ENCODE data around the gene DLGAP4. TPM values are rescaled to one million over a fixed set of nuclear protein-coding genes. Genes with fewer than 3 reads are reported as not detected.

DLGAP4 gene
- total RNA-seq, 1 donor from 2014 or later = 172 TPM

DNA sequence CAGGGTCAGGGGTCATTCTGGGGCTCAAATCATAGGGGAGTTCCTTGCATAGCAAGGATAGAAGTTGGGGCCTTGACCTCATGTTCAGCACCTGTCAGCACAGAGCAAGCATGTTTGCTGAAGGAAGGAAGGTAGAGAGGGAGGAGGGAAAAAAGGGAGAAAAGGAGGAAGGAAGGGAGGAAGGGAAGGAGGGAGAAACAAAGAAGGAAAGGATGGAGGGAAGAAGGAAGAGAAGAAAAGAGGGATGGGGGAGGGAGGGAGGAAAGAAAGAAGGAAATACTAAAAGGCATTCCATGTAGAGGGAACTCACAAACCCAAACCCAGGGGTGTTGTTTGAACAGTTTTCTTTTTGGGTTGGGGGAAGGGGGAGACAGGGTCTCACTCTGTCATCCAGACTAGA, 80.1 kb downstream of the DLGAP4 start:
- H3K27me3 Mint-ChIP-seq (ENCODE audit: unreplicated experiment) = no peaks in the 10 kb centered on the region
- H3K4me1 Mint-ChIP-seq (ENCODE audit: unreplicated experiment) = peaks cover 1% of the 10 kb centered on the region
- no peak overlapping the region for H3K27ac Mint-ChIP-seq (ENCODE audit: unreplicated experiment)
- H3K36me3 Mint-ChIP-seq (ENCODE audit: low read depth, unreplicated experiment) = no peaks in the 10 kb centered on the region
- DNase-seq (ENCODE audit: low spot score) = no peak
- H3K4me3 Mint-ChIP-seq (ENCODE audit: unreplicated experiment) = no peak overlapping the region
- H3K9me3 Mint-ChIP-seq (ENCODE audit: unreplicated experiment) = no peaks in the 10 kb centered on the region
- TF ChIP-seq, protein P1, sequence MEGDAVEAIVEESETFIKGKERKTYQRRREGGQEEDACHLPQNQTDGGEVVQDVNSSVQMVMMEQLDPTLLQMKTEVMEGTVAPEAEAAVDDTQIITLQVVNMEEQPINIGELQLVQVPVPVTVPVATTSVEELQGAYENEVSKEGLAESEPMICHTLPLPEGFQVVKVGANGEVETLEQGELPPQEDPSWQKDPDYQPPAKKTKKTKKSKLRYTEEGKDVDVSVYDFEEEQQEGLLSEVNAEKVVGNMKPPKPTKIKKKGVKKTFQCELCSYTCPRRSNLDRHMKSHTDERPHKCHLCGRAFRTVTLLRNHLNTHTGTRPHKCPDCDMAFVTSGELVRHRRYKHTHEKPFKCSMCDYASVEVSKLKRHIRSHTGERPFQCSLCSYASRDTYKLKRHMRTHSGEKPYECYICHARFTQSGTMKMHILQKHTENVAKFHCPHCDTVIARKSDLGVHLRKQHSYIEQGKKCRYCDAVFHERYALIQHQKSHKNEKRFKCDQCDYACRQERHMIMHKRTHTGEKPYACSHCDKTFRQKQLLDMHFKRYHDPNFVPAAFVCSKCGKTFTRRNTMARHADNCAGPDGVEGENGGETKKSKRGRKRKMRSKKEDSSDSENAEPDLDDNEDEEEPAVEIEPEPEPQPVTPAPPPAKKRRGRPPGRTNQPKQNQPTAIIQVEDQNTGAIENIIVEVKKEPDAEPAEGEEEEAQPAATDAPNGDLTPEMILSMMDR (IDR thresholded peaks at IDR 0.05; ENCODE audit: unreplicated experiment) = no peak

DNA sequence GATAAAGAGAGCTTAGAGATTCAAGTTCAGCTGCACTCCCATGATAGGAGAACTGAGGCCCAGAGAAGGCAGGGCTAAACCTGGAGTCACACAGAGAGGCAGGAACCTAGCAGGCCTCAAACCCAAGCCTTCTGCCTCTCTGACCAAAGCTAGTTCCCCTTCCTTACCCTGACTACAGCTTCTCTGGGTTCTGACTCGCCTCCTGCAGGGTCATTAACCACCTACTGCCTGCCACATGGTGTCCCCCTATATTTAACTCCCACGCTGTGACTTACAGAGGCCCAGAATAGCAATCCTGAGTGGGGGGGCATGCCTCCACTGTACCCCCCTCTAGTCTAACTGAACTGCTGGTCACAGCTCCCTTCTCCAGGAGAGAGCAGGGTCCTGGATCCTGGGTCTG, 84.1 kb downstream of the DLGAP4 start:
- Mint-ChIP-seq H3K27me3 (ENCODE audit: unreplicated experiment) (peaks cover 1% of the 10 kb centered on the region), H3K4me1 (ENCODE audit: unreplicated experiment) (peaks cover 4% of the 10 kb centered on the region), H3K36me3 (ENCODE audit: low read depth, unreplicated experiment) (peaks cover 4% of the 10 kb centered on the region), H3K9me3 (ENCODE audit: unreplicated experiment) (no peaks in the 10 kb centered on the region), H3K4me3 (ENCODE audit: unreplicated experiment) (no peak overlapping the region), H3K27ac (ENCODE audit: unreplicated experiment) (no peak overlapping the region)
- TF ChIP-seq, protein P1 (IDR thresholded peaks at IDR 0.05; ENCODE audit: unreplicated experiment) = no peak
- no peak for DNase-seq (ENCODE audit: low spot score)

DNA sequence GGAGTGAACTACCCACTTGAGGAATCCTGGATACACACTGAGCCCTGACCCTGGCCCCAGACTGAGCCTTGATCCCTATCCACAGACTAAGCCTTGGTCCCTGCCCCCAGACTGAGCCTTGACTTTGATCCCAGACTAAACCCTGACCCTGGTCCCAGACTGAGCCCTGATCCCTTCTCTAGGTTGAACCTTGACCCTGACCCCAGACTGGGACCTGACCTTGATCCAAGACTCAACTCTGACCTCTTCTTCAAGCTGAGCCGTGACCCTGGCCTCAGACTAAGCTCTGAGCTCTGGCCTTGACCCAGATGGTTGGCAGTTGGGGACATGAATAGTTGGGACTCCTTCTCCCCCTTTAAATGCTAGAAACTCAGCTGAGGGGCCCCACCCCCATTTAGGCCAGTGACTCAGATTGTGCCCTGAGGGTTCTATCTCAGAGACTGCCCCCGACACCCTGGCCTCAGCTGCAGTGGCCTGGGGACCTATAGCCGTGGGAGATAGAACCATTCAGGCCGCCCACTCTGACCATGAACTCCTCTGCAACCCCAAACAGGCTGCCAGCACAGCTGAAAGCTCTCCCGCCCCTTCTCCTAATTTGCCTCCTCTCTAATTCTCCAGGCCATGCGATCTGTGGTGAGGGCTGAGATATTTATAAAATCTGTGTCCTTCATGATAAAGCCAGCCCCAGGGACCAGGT, 84.7 kb downstream of the DLGAP4 start:
- H3K36me3 Mint-ChIP-seq (ENCODE audit: low read depth, unreplicated experiment) = peaks cover 4% of the 10 kb centered on the region
- H3K27ac Mint-ChIP-seq (ENCODE audit: unreplicated experiment) = no peak overlapping the region
- peaks cover 1% of the 10 kb centered on the region for H3K27me3 Mint-ChIP-seq (ENCODE audit: unreplicated experiment)
- H3K4me3 Mint-ChIP-seq (ENCODE audit: unreplicated experiment) = no peak overlapping the region
- DNase-seq (ENCODE audit: low spot score) = no peak
- H3K9me3 Mint-ChIP-seq (ENCODE audit: unreplicated experiment) = no peaks in the 10 kb centered on the region
- H3K4me1 Mint-ChIP-seq (ENCODE audit: unreplicated experiment) = peaks cover 4% of the 10 kb centered on the region
- TF ChIP-seq, protein P1 (IDR thresholded peaks at IDR 0.05; ENCODE audit: unreplicated experiment) = no peak

DNA sequence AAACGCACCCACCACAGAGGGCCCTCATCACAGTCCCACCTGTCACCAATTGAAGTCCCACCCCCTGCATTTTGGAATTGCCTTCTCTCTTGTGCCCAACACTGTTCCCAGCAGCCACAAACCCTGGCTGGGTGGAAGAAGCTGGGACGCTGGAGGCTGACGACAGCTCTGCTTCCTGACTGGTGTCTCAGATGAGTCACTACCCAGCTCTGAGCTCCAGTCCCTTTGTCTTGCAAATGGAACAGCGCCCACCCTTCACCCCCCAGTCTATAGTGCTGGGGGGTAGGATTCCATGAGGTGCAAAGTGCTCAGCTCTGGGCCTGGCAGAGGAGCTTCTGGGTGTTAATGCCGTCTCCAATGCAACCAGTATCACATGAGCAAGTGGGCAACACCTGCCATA, 85.3 kb downstream of the DLGAP4 start:
- TF ChIP-seq, protein P1 (IDR thresholded peaks at IDR 0.05; ENCODE audit: unreplicated experiment) = no peak
- DNase-seq (ENCODE audit: low spot score) = no peak
- Mint-ChIP-seq H3K36me3 (ENCODE audit: low read depth, unreplicated experiment) (peaks cover 7% of the 10 kb centered on the region), H3K4me3 (ENCODE audit: unreplicated experiment) (no peak overlapping the region), H3K9me3 (ENCODE audit: unreplicated experiment) (no peaks in the 10 kb centered on the region), H3K27me3 (ENCODE audit: unreplicated experiment) (peaks cover 3% of the 10 kb centered on the region), H3K4me1 (ENCODE audit: unreplicated experiment) (peaks cover 4% of the 10 kb centered on the region), H3K27ac (ENCODE audit: unreplicated experiment) (no peak overlapping the region)

DNA sequence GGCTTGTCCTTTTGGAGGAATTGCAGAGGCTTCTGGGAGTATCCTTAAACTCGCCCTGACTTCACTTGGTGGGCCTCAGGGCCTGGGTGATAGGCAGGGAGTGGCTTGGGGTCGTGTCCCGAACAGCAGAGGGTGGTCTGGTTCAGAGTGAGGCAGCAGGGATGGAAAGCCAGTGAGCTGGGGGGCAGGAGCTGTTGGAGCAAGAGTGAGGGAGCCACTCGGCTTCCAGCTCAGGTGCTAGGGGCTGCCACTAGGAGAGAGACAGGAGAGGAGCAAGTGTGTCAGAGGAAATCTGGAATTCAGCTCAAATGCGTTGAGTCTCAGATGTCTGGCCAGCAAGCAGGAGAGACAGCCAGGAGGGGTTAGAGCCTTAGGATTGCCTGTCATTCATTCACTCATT, 85.8 kb downstream of the DLGAP4 start:
- no peak overlapping the region for H3K27ac Mint-ChIP-seq (ENCODE audit: unreplicated experiment)
- no peaks in the 10 kb centered on the region for H3K9me3 Mint-ChIP-seq (ENCODE audit: unreplicated experiment)
- H3K4me3 Mint-ChIP-seq (ENCODE audit: unreplicated experiment) = no peak overlapping the region
- peaks cover 4% of the 10 kb centered on the region for H3K4me1 Mint-ChIP-seq (ENCODE audit: unreplicated experiment)
- peaks cover 4% of the 10 kb centered on the region for H3K27me3 Mint-ChIP-seq (ENCODE audit: unreplicated experiment)
- H3K36me3 Mint-ChIP-seq (ENCODE audit: low read depth, unreplicated experiment) = peaks cover 9% of the 10 kb centered on the region
- TF ChIP-seq, protein P1 (IDR thresholded peaks at IDR 0.05; ENCODE audit: unreplicated experiment) = no peak
- DNase-seq (ENCODE audit: low spot score) = no peak

Data from endothelial cell (in vitro differentiated cells).